IPS DF 6.9 (cell line): Measurements from ENCODE around the gene GBA2.

Source experiments
- DNase-seq: peaks from one replicate; pipeline ENCODE4 v3.0.0-alpha.2; 2013; ENCODE audit warnings: low read depth, low spot score
- H3K27ac ChIP-seq: one replicate; pipeline ENCODE4 v1.5.1; 2013; ENCODE audit warnings: low read length, control low read depth
- H3K27me3 ChIP-seq: 2 replicates; pipeline ENCODE4 v1.6.1; 2013; ENCODE audit warnings: mild to moderate bottlenecking, low read length; ENCODE audit not compliant: control insufficient read depth, insufficient read depth
- H3K36me3 ChIP-seq: 2 replicates; pipeline ENCODE4 v1.6.1; 2013; ENCODE audit warnings: low read length; ENCODE audit not compliant: control insufficient read depth, insufficient read depth
- H3K4me1 ChIP-seq: 2 replicates; pipeline ENCODE4 v1.6.1; 2013; ENCODE audit warnings: low read length; ENCODE audit not compliant: control insufficient read depth, insufficient read depth
- H3K4me3 ChIP-seq: 2 replicates; pipeline ENCODE4 v1.5.1; 2013; ENCODE audit warnings: mild to moderate bottlenecking, low read length
- H3K9me3 ChIP-seq: 2 replicates; pipeline ENCODE4 v1.6.1; 2013; ENCODE audit warnings: low read length, inconsistent platforms; ENCODE audit not compliant: control insufficient read depth, insufficient read depth
- WGBS: extraction: QIAGEN DNeasy Blood & Tissue Kit; methylation state at CpG from one replicate; pipeline ENCODE4 v1.1.7; 2013; ENCODE audit warnings: mixed read lengths, missing lambda C conversion rate; ENCODE audit not compliant: insufficient read length, insufficient coverage; 5-methylcytosine and 5-hydroxymethylcytosine counted together

The GBA2 gene

DNA sequence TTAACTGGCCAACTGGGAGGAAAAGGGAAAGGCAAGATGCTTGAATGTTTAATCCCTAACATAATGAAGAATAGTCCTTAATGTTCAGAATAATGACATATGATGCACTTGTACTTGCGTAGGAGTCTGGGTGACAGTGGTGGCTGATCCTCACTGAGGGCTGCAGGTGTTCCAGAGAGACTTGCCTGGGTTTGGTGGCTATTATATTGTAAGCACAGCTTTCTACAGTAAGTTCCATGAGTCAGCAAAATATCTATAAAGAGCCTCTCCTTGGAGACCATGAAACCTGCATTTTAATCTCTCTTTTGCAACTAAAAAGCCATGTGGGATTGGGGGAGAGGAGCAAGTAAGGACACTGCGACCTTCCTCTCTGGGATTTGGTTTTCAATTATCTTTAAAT is 40.5 kb upstream of the GBA2 start:
- no peaks in the 10 kb centered on the region for H3K9me3 ChIP-seq
- H3K4me3 ChIP-seq: no peak overlapping the region
- DNase-seq: no peak
- H3K27ac ChIP-seq: no peak overlapping the region
- no peaks in the 10 kb centered on the region for H3K36me3 ChIP-seq
- WGBS: no CpG with 5 or more reads among the region's 2 CpGs
- H3K27me3 ChIP-seq: no peaks in the 10 kb centered on the region
- peaks cover 5% of the 10 kb centered on the region for H3K4me1 ChIP-seq

- H3K36me3 ChIP-seq: no peaks in the 10 kb centered on the region
- no peaks in the 10 kb centered on the region for H3K27me3 ChIP-seq
- no peaks in the 10 kb centered on the region for H3K9me3 ChIP-seq
- H3K4me3 ChIP-seq: no peak overlapping the region
- no peaks in the 10 kb centered on the region for H3K4me1 ChIP-seq
- H3K27ac ChIP-seq: no peak overlapping the region
- DNase-seq: no peak
Measured at GRCh38 chr9:35783418-35783817, 34.4 kb upstream of the GBA2 start.

- DNase-seq: no peak
- Histone ChIP-seq H3K4me1 (no peaks in the 10 kb centered on the region), H3K36me3 (no peaks in the 10 kb centered on the region), H3K27ac (no peak overlapping the region), H3K4me3 (no peak overlapping the region), H3K9me3 (no peaks in the 10 kb centered on the region), H3K27me3 (no peaks in the 10 kb centered on the region)
- no CpG with 5 or more reads among the region's 2 CpGs for WGBS
Measured at GRCh38 chr9:35781066-35781465, 32.0 kb upstream of the GBA2 start.

DNA sequence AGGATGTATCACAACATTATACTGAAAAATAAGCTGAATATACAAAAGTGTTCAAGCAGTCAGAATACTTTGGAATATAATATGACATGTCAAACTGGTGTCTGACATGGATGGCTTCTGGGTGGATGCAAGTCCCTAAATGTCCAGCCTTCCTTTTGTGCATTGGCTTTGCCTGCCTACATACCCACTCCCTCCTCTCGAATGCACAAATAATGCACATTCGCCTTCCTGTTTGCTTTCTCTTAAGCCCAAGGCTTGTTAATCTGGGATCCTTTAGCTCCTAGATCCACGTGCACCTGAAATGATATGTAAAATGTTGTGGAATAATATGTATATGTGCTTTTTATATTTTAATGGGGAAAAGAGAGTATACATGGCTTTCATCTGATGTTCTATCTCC is 29.5 kb upstream of the GBA2 start:
- Histone ChIP-seq H3K4me3 (no peak overlapping the region), H3K27ac (no peak overlapping the region), H3K36me3 (no peaks in the 10 kb centered on the region), H3K27me3 (no peaks in the 10 kb centered on the region), H3K9me3 (no peaks in the 10 kb centered on the region), H3K4me1 (peaks cover 3% of the 10 kb centered on the region)
- no CpG with 5 or more reads among the region's 3 CpGs for WGBS
- DNase-seq: no peak

- peaks cover 3% of the 10 kb centered on the region for H3K4me1 ChIP-seq
- no CpG with 5 or more reads among the region's 4 CpGs for WGBS
- no peak for DNase-seq
- H3K27ac ChIP-seq: no peak overlapping the region
- no peaks in the 10 kb centered on the region for H3K27me3 ChIP-seq
- no peaks in the 10 kb centered on the region for H3K9me3 ChIP-seq
- H3K36me3 ChIP-seq: no peaks in the 10 kb centered on the region
- H3K4me3 ChIP-seq: no peak overlapping the region
Measured at GRCh38 chr9:35776018-35776417, 27.0 kb upstream of the GBA2 start.

GRCh38 chr9:35774907-35775635 is 26.0 kb upstream of the GBA2 start:
- Histone ChIP-seq H3K27ac (no peak overlapping the region), H3K4me1 (peaks cover 3% of the 10 kb centered on the region), H3K4me3 (no peak overlapping the region), H3K27me3 (no peaks in the 10 kb centered on the region), H3K36me3 (no peaks in the 10 kb centered on the region), H3K9me3 (no peaks in the 10 kb centered on the region)
- no CpG with 5 or more reads among the region's 7 CpGs for WGBS
- no peak for DNase-seq

DNA sequence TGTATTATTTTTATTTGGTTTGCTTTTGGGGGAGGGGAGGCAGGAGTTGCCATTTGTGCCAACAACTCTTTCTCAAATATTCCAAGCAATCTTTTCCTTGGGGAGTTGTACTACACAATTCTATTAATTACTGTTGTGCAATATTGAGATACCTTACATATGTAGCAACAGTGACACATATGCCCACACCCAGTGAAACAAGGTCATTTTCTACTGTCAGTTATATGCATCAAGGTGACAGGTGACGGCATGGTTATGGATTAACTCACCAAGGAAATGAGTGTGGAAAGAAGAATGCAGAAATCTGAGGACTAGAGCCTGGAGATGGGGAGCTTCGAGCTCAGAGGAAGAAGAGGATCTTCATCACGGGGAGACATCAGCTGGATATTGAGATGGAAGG is 22.9 kb upstream of the GBA2 start:
- Histone ChIP-seq H3K4me3 (no peak overlapping the region), H3K4me1 (peaks cover 5% of the 10 kb centered on the region), H3K9me3 (no peaks in the 10 kb centered on the region), H3K36me3 (no peaks in the 10 kb centered on the region), H3K27me3 (no peaks in the 10 kb centered on the region), H3K27ac (no peak overlapping the region)
- no peak for DNase-seq
- WGBS: no CpG with 5 or more reads among the region's 3 CpGs

- DNase-seq: no peak
- Histone ChIP-seq H3K4me3 (no peak overlapping the region), H3K27me3 (no peaks in the 10 kb centered on the region), H3K9me3 (no peaks in the 10 kb centered on the region), H3K27ac (no peak overlapping the region), H3K36me3 (no peaks in the 10 kb centered on the region), H3K4me1 (peaks cover 5% of the 10 kb centered on the region)
- no CpG with 5 or more reads among the region's 1 CpG for WGBS
Measured at GRCh38 chr9:35771534-35771933, 22.5 kb upstream of the GBA2 start.

- no peaks in the 10 kb centered on the region for H3K9me3 ChIP-seq
- H3K27ac ChIP-seq: no peak overlapping the region
- WGBS: no CpG with 5 or more reads among the region's 4 CpGs
- H3K27me3 ChIP-seq: no peaks in the 10 kb centered on the region
- DNase-seq: no peak
- peaks cover 5% of the 10 kb centered on the region for H3K4me1 ChIP-seq
- no peak overlapping the region for H3K4me3 ChIP-seq
- H3K36me3 ChIP-seq: no peaks in the 10 kb centered on the region
Measured at GRCh38 chr9:35771075-35771433, 22.0 kb upstream of the GBA2 start.

- DNase-seq: no peak
- no peaks in the 10 kb centered on the region for H3K9me3 ChIP-seq
- no CpG with 5 or more reads among the region's 1 CpG for WGBS
- H3K36me3 ChIP-seq: no peaks in the 10 kb centered on the region
- no peak overlapping the region for H3K27ac ChIP-seq
- H3K27me3 ChIP-seq: no peaks in the 10 kb centered on the region
- no peak overlapping the region for H3K4me3 ChIP-seq
- peaks cover 2% of the 10 kb centered on the region; the same call in 1 of the 2 replicates for H3K4me1 ChIP-seq
Measured at GRCh38 chr9:35769763-35770162, 20.7 kb upstream of the GBA2 start.

DNA sequence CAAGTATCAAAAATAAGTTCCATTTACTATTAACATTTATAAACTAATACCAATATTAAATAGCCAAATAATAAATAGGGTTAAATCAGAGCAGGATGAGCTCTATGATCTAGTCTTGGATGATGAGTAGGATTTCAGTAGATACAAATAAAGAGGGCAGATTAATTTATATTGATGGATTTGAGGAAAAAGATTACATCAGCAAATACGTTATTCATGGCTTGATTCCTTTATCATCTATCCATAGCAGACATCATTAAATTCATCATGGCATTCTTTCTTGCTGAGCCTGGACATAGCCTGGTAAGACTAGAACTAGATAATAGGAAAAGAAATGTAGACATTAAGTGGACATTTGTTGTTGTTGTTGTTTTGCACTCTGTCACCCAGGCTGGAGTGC is 18.4 kb upstream of the GBA2 start:
- no peak overlapping the region for H3K27ac ChIP-seq
- WGBS: no CpG with 5 or more reads among the region's 1 CpG
- DNase-seq: no peak
- no peak overlapping the region for H3K4me3 ChIP-seq
- H3K27me3 ChIP-seq: no peaks in the 10 kb centered on the region
- peaks cover 2% of the 10 kb centered on the region; the same call in 1 of the 2 replicates for H3K4me1 ChIP-seq
- H3K9me3 ChIP-seq: no peaks in the 10 kb centered on the region
- H3K36me3 ChIP-seq: no peaks in the 10 kb centered on the region
